ENCODE results near the gene KCNJ12.
"Not testable (repeated sequence)": the region's sequence is repeated elsewhere in the genome, so short reads cannot be mapped to it uniquely, and the experiment has no call there.

GRCh38 chr17:21412207-21412681, 36.1 kb downstream of the KCNJ12 start:
- not testable (repeated sequence) for TF ChIP-seq CTCF, POLR2A (IDR thresholded peaks at IDR 0.05)
